ENCODE measurements around the gene ELOVL3. TPM values are rescaled to one million over a fixed set of nuclear protein-coding genes. Genes with fewer than 3 reads are reported as not detected.

Gene ELOVL3
- total RNA-seq, 1 experiment from 2014 or later, result 0.17 TPM

DNA sequence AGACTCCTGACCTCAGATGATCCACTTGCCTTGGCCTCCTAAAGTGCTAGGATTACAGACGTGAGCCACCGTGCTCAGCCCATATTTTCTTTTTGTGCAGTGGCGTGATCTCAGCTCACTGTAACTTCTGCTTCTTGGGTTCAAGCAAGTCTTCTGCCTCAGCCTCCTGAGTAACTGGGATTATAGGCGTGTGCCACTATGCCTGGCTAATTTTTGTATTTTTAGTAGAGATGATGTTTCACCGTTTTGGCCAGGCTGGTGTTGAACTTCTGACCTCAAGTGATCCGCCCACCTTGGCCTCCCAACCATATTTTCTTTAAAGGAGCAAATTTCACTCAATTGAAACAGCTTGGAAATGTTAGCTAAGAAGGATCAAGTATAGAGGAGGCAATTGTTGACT is 35.7 kb downstream of the ELOVL3 start:
- Mint-ChIP-seq H3K36me3 (peaks cover 7% of the 10 kb centered on the region; the same call in 1 of the 2 replicates), H3K4me1 (peaks cover 4% of the 10 kb centered on the region; the same call in 1 of the 2 replicates), H3K27ac (no peak overlapping the region), H3K4me3 (no peak overlapping the region), H3K27me3 (ENCODE audit: low read depth) (no peaks in the 10 kb centered on the region), H3K9me3 (no peaks in the 10 kb centered on the region)
- no peak for TF ChIP-seq GABPB1 (CRISPR knock-in tag; IDR thresholded peaks at IDR 0.05)
- no peak for TF ChIP-seq CREM (CRISPR knock-in tag; IDR thresholded peaks at IDR 0.05)
- ChIA-PET CTCF (interaction anchor here (1.2 to 3.4 kb wide), 3 partner anchors 31 to 322 kb away, joined by 3 to 8 read pairs (median 4); no protein-coding TSS in a partner anchor), POLR2A (no interaction called here)
- ATAC-seq (no peak), DNase-seq (ENCODE audit: low spot score) (no peak)

- TF ChIP-seq CREB1 (CRISPR knock-in tag; IDR thresholded peaks at IDR 0.05) (no peak), GRHL2 (CRISPR knock-in tag; IDR thresholded peaks at IDR 0.05; ENCODE audit: insufficient replicate concordance, severe bottlenecking) (no peak), OVOL2 (CRISPR knock-in tag; IDR thresholded peaks at IDR 0.05; ENCODE audit: borderline replicate concordance) (no peak), ZBTB21 (CRISPR knock-in tag; IDR thresholded peaks at IDR 0.05; ENCODE audit: borderline replicate concordance) (no peak), TEAD1 (CRISPR knock-in tag; IDR thresholded peaks at IDR 0.05) (no peak)
- Mint-ChIP-seq H3K27me3 (ENCODE audit: low read depth) (no peaks in the 10 kb centered on the region), H3K9me3 (no peaks in the 10 kb centered on the region), H3K4me1 (peaks cover 4% of the 10 kb centered on the region; the same call in 1 of the 2 replicates), H3K4me3 (no peak overlapping the region), H3K36me3 (peaks cover 7% of the 10 kb centered on the region; the same call in 1 of the 2 replicates), H3K27ac (no peak overlapping the region)
- ChIA-PET POLR2A (no interaction called here), CTCF (interaction anchor here (0.7 to 3.4 kb wide), 2 partner anchors 32 to 89 kb away, joined by 3 to 8 read pairs; no protein-coding TSS in a partner anchor)
- no peak for DNase-seq (ENCODE audit: low spot score)
- ATAC-seq, result no peak
These were observed 36.8 kb downstream of the ELOVL3 start for GRCh38 chr10:102262744-102263370.

DNA sequence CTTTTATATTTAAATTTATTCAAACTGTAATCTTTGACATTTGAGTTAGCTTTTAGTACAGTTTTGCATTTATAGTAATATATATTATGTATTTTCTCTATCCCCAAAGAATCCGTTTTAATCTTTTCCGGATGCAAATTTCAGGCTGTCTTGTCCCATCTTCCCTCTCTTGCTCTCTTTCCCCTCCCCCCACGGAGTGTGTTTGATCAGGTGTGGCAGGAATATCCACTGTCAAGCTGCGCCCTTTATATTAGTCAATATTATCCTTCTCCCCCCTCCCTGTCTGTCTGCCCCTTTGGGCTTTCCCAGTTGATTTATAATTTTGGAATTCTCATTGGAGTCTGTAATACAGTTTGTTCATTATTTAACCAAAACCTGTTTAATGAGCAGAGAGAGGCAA is 38.3 kb downstream of the ELOVL3 start:
- Mint-ChIP-seq H3K27me3 (ENCODE audit: low read depth) (no peaks in the 10 kb centered on the region), H3K36me3 (peaks cover 6% of the 10 kb centered on the region; the same call in 1 of the 2 replicates), H3K4me1 (peaks cover 4% of the 10 kb centered on the region; the same call in 1 of the 2 replicates), H3K4me3 (no peak overlapping the region), H3K27ac (no peak overlapping the region), H3K9me3 (no peaks in the 10 kb centered on the region)
- ATAC-seq (no peak), DNase-seq (ENCODE audit: low spot score) (no peak)
- ChIA-PET POLR2A (no interaction called here), CTCF (interaction anchor here (1.0 kb wide), 1 partner anchor 82 kb away, joined by 3 read pairs; no protein-coding TSS in a partner anchor)
- TF ChIP-seq, protein P1, sequence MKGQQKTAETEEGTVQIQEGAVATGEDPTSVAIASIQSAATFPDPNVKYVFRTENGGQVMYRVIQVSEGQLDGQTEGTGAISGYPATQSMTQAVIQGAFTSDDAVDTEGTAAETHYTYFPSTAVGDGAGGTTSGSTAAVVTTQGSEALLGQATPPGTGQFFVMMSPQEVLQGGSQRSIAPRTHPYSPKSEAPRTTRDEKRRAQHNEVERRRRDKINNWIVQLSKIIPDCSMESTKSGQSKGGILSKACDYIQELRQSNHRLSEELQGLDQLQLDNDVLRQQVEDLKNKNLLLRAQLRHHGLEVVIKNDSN (CRISPR knock-in tag; IDR thresholded peaks at IDR 0.05), result no peak
- TF ChIP-seq AR (CRISPR knock-in tag; IDR thresholded peaks at IDR 0.05) (no peak), FOXP1 (CRISPR knock-in tag; IDR thresholded peaks at IDR 0.05; ENCODE audit: borderline replicate concordance) (no peak), SMAD3 (CRISPR knock-in tag; IDR thresholded peaks at IDR 0.05; ENCODE audit: borderline replicate concordance) (no peak), ZNF317 (CRISPR knock-in tag; IDR thresholded peaks at IDR 0.05; ENCODE audit: borderline replicate concordance, low read depth) (no peak), CBFB (CRISPR knock-in tag; IDR thresholded peaks at IDR 0.05; ENCODE audit: low read depth) (no peak), NR2C2 (CRISPR knock-in tag; IDR thresholded peaks at IDR 0.05) (no peak)
- TF ChIP-seq, protein P2, sequence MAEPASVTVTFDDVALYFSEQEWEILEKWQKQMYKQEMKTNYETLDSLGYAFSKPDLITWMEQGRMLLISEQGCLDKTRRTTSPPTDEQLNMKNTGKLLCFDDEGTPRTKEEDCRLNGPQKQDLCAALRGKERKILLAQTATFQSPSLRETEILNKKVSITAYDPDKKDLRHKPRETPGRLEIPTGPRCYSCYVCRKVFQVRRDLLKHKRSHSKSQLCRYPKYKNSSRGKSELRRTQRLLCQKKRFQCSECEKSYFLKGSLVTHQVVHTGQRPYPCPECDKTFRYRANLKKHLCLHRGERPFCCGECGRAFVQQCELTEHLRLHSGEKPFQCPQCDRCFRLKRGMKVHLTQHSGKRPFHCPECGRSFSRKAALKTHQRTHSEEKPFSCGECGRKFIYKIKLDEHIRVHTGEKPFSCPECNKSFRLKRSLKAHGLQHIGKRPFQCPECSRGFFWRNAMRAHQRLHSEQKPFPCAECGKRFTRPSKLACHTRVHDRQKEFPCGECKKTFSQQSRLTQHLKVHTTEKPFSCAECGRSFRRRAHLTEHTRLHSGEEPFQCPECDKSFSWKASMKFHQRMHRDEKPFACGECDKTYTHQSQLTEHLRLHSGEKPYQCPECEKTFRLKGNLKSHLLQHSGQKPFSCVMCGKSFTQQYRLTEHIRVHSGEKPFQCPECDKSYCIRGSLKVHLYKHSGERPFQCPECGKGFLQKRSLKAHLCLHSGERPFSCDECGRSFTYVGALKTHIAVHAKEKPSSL (CRISPR knock-in tag; conservative IDR thresholded peaks at IDR 0.05), result no peak
